HepG2 (cell line): ENCODE measurements around the gene USP7. TPM values are rescaled to one million over a fixed set of nuclear protein-coding genes. Genes with fewer than 3 reads are reported as not detected.
A peak's percentile ranks its signal among the peaks of the same experiment; 100 is the strongest.

Source experiments
- NFIC ChIP-seq: IDR thresholded peaks from 2 replicates; pipeline ENCODE4 v1.6.1; 2012; ENCODE audit warnings: mild to moderate bottlenecking, low read length, inconsistent platforms
- RAD51 ChIP-seq: fragments of 450-650 bp; IDR thresholded peaks from 2 replicates; pipeline ENCODE4 v1.6.1; 2016; ENCODE audit warnings: borderline replicate concordance
- SMC3 ChIP-seq: IDR thresholded peaks from 2 replicates; pipeline ENCODE4 v1.6.1; 2011; ENCODE audit warnings: low read length, improper control_type of control experiment
- STAG1 ChIP-seq: sonication (generic); formaldehyde crosslinking; IDR thresholded peaks from 2 replicates; pipeline ENCODE4 v1.4.0; 2020; ENCODE audit warnings: missing genetic modification reagents
- TGIF2 ChIP-seq: IDR thresholded peaks from 2 replicates; pipeline ENCODE4 v1.6.1; 2016; ENCODE audit warnings: control low read depth, missing compliant biosample characterization
- TP53 ChIP-seq: sonication (generic); formaldehyde crosslinking; conservative IDR thresholded peaks from 2 replicates; pipeline ENCODE4 v1.4.0; 2020; ENCODE audit warnings: missing genetic modification reagents
- ZNF12 ChIP-seq: sonication (generic); formaldehyde crosslinking; IDR thresholded peaks from 2 replicates; pipeline ENCODE4 v1.5.0; 2020; ENCODE audit warnings: missing genetic modification reagents
- ZNF256 ChIP-seq: sonication (generic); formaldehyde crosslinking; conservative IDR thresholded peaks from 2 replicates; pipeline ENCODE4 v1.4.0; 2020; ENCODE audit warnings: missing genetic modification reagents
- ZNF605 ChIP-seq: sonication (generic); formaldehyde crosslinking; IDR thresholded peaks from 2 replicates; pipeline ENCODE4 v1.8.0; 2022; ENCODE audit warnings: mild to moderate bottlenecking, missing genetic modification reagents
- ZNF737 ChIP-seq: sonication (generic); formaldehyde crosslinking; IDR thresholded peaks from 2 replicates; pipeline ENCODE4 v1.5.0; 2020; ENCODE audit warnings: missing genetic modification reagents, mild to moderate bottlenecking, borderline replicate concordance
- polyA plus RNA-seq, 8 experiments: library from polyadenylated mRNA; depleted of rRNA in 3 of 8; stranded (reverse) in 7 of 8; unstranded in 1 of 8; fragments of >200 nt; fragmentation: Illumina TruSeq in 4 of 8; extraction: Trizol in 4 of 8; gene quantifications; 2 replicates each; pipeline versions ENCODE4 v1.2.1 to v1.2.3, GENCODE V29; 2011 to 2016; ENCODE audit warnings: low read depth in 4 of 8, missing spikeins in 1 of 8, mixed read lengths in 1 of 8; ENCODE audit not compliant: insufficient read depth in 1 of 8
- total RNA-seq, 5 experiments: library from RNA; depleted of rRNA; stranded (reverse); fragments of >200 nt; fragmentation: Illumina TruSeq; extraction: Trizol; gene quantifications; 2 replicates each; pipeline ENCODE4 v1.2.3, GENCODE V29; 2016; ENCODE audit warnings: low read depth in 1 of 5
- TF ChIP-seq, protein P1 (sequence below): sonication (generic); formaldehyde crosslinking; IDR thresholded peaks from one replicate; pipeline ENCODE4 v1.5.1; 2020; ENCODE audit warnings: mild to moderate bottlenecking, missing genetic modification reagents; ENCODE audit errors: not compliant biosample characterization
- TF ChIP-seq, protein P2 (sequence below): sonication (generic); formaldehyde crosslinking; IDR thresholded peaks from 2 replicates; pipeline ENCODE4 v1.8.0; 2022; ENCODE audit warnings: missing genetic modification reagents, mild to moderate bottlenecking, borderline replicate concordance
- TF ChIP-seq, protein P3 (sequence below): IDR thresholded peaks from 2 replicates; pipeline ENCODE4 v1.6.1; 2016; ENCODE audit warnings: low read depth
- TF ChIP-seq, protein P4 (sequence below): IDR thresholded peaks from 2 replicates; pipeline ENCODE4 v1.6.1; 2016; ENCODE audit warnings: missing genetic modification reagents, missing compliant biosample characterization
- TF ChIP-seq, protein P5 (sequence below): IDR thresholded peaks from 2 replicates; pipeline ENCODE4 v1.6.1; 2016
- TF ChIP-seq, protein P6 (sequence below): conservative IDR thresholded peaks from 2 replicates; pipeline ENCODE4 v1.6.1; 2018; ENCODE audit warnings: missing genetic modification reagents

The USP7 gene
- total and polyA plus RNA-seq, 2 of the 13 experiments (the other 11 are each of a cell fraction or from before 2014, with no cell fraction given): 52.5 to 173 TPM

DNA sequence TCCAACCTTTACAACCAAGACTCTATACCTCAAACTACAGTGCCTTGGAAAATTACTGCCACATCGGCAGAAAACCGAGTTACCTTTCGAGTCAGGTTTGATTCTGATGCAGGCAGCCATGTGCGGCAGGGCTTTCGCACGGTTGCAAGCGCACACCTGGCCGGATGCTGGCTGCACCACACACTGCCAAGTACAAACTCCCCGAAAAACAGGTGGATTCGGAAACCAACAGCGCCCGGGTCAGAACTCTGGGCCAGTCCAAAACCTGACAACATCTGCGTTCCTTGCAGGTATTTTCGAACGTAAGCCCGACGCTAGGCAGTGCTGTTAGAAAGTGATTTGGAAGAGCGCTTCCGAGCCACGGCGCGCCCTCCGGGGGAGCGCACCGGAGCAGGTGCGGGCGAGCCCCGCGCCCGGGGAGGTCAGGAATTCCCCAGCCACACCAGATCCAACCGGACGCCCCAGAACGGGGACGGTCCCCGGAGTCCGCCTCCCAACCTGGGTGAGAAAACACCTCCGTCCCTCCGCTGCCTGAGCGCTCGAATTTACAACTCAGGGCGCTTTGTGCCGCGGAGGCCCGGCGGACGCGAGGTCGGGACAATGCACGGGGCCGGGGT is 1.2 kb downstream of the USP7 start (continued):
- TF ChIP-seq, protein P1, sequence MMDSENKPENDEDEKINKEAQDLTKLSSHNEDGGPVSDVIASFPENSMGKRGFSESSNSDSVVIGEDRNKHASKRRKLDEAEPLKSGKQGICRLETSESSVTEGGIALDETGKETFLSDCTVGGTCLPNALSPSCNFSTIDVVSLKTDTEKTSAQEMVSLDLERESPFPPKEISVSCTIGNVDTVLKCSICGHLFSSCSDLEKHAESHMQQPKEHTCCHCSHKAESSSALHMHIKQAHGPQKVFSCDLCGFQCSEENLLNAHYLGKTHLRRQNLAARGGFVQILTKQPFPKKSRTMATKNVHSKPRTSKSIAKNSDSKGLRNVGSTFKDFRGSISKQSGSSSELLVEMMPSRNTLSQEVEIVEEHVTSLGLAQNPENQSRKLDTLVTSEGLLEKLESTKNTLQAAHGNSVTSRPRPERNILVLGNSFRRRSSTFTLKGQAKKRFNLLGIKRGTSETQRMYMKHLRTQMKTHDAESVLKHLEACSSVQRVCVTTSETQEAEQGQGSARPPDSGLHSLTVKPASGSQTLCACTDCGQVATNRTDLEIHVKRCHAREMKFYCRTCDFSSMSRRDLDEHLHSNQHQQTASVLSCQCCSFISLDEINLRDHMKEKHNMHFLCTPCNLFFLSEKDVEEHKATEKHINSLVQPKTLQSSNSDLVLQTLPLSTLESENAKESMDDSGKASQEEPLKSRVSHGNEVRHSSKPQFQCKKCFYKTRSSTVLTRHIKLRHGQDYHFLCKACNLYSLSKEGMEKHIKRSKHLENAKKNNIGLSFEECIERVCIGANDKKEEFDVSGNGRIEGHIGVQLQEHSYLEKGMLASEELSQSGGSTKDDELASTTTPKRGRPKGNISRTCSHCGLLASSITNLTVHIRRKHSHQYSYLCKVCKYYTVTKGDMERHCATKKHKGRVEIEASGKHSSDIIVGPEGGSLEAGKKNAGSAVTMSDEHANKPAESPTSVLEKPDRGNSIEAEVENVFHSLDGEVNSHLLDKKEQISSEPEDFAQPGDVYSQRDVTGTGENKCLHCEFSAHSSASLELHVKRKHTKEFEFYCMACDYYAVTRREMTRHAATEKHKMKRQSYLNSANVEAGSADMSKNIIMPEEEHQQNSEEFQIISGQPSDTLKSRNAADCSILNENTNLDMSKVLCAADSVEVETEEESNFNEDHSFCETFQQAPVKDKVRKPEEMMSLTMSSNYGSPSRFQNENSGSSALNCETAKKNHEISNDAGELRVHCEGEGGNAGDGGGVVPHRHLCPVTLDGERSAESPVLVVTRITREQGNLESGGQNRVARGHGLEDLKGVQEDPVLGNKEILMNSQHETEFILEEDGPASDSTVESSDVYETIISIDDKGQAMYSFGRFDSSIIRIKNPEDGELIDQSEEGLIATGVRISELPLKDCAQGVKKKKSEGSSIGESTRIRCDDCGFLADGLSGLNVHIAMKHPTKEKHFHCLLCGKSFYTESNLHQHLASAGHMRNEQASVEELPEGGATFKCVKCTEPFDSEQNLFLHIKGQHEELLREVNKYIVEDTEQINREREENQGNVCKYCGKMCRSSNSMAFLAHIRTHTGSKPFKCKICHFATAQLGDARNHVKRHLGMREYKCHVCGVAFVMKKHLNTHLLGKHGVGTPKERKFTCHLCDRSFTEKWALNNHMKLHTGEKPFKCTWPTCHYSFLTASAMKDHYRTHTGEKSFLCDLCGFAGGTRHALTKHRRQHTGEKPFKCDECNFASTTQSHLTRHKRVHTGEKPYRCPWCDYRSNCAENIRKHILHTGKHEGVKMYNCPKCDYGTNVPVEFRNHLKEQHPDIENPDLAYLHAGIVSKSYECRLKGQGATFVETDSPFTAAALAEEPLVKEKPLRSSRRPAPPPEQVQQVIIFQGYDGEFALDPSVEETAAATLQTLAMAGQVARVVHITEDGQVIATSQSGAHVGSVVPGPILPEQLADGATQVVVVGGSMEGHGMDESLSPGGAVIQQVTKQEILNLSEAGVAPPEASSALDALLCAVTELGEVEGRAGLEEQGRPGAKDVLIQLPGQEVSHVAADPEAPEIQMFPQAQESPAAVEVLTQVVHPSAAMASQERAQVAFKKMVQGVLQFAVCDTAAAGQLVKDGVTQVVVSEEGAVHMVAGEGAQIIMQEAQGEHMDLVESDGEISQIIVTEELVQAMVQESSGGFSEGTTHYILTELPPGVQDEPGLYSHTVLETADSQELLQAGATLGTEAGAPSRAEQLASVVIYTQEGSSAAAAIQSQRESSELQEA (CRISPR knock-in tag): peak; percentile 53
- TF ChIP-seq, protein P2, sequence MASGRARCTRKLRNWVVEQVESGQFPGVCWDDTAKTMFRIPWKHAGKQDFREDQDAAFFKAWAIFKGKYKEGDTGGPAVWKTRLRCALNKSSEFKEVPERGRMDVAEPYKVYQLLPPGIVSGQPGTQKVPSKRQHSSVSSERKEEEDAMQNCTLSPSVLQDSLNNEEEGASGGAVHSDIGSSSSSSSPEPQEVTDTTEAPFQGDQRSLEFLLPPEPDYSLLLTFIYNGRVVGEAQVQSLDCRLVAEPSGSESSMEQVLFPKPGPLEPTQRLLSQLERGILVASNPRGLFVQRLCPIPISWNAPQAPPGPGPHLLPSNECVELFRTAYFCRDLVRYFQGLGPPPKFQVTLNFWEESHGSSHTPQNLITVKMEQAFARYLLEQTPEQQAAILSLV (CRISPR knock-in tag): peak; percentile 57; the same call in 1 of the 2 replicates
- TF ChIP-seq NFIC: no peak
- TF ChIP-seq ZNF256 (CRISPR knock-in tag): no peak
- no peak; the same call in 1 of the 2 replicates for TF ChIP-seq ZNF605 (CRISPR knock-in tag)
- TF ChIP-seq RAD51: no peak
- no peak for TF ChIP-seq SMC3
- TF ChIP-seq TGIF2 (CRISPR knock-in tag): no peak
- TF ChIP-seq, protein P3, sequence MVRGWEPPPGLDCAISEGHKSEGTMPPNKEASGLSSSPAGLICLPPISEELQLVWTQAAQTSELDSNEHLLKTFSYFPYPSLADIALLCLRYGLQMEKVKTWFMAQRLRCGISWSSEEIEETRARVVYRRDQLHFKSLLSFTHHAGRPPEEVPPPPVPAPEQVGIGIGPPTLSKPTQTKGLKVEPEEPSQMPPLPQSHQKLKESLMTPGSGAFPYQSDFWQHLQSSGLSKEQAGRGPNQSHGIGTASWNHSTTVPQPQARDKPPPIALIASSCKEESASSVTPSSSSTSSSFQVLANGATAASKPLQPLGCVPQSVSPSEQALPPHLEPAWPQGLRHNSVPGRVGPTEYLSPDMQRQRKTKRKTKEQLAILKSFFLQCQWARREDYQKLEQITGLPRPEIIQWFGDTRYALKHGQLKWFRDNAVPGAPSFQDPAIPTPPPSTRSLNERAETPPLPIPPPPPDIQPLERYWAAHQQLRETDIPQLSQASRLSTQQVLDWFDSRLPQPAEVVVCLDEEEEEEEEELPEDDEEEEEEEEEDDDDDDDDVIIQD (CRISPR knock-in tag): no peak
- peak; percentile 39; the same call in 1 of the 2 replicates for TF ChIP-seq TP53
- TF ChIP-seq STAG1 (CRISPR knock-in tag): peak; percentile 35
- TF ChIP-seq ZNF737 (CRISPR knock-in tag): no peak
- TF ChIP-seq, protein P4, sequence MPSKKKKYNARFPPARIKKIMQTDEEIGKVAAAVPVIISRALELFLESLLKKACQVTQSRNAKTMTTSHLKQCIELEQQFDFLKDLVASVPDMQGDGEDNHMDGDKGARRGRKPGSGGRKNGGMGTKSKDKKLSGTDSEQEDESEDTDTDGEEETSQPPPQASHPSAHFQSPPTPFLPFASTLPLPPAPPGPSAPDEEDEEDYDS (CRISPR knock-in tag): no peak
- TF ChIP-seq, protein P5, sequence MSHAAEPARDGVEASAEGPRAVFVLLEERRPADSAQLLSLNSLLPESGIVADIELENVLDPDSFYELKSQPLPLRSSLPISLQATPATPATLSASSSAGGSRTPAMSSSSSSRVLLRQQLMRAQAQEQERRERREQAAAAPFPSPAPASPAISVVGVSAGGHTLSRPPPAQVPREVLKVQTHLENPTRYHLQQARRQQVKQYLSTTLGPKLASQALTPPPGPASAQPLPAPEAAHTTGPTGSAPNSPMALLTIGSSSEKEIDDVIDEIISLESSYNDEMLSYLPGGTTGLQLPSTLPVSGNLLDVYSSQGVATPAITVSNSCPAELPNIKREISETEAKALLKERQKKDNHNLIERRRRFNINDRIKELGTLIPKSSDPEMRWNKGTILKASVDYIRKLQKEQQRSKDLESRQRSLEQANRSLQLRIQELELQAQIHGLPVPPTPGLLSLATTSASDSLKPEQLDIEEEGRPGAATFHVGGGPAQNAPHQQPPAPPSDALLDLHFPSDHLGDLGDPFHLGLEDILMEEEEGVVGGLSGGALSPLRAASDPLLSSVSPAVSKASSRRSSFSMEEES (CRISPR knock-in tag): peak; percentile 15; the same call in 1 of the 2 replicates
- TF ChIP-seq, protein P6, sequence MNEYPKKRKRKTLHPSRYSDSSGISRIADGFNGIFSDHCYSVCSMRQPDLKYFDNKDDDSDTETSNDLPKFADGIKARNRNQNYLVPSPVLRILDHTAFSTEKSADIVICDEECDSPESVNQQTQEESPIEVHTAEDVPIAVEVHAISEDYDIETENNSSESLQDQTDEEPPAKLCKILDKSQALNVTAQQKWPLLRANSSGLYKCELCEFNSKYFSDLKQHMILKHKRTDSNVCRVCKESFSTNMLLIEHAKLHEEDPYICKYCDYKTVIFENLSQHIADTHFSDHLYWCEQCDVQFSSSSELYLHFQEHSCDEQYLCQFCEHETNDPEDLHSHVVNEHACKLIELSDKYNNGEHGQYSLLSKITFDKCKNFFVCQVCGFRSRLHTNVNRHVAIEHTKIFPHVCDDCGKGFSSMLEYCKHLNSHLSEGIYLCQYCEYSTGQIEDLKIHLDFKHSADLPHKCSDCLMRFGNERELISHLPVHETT (CRISPR knock-in tag): no peak
- peak; percentile 45; the same call in 1 of the 2 replicates for TF ChIP-seq ZNF12 (CRISPR knock-in tag)
